Fibroblast of pulmonary artery (primary cell): ENCODE results near the gene ACER2.

Source experiments
- DNase-seq: peaks from one replicate; pipeline ENCODE4 v3.0.0-alpha.2; 2010; ENCODE audit warnings: low read depth
- H3K4me3 ChIP-seq: replicated peaks from 2 replicates; pipeline ENCODE4 v1.5.1; 2011; ENCODE audit warnings: low read depth, mild to moderate bottlenecking, control low read depth, low read length, moderate library complexity
- TF ChIP-seq, protein P1 (sequence below): IDR thresholded peaks from 2 replicates; pipeline ENCODE4 v1.5.1; 2011; ENCODE audit warnings: mild to moderate bottlenecking, control low read depth, low read length, inconsistent platforms; ENCODE audit errors: missing control alignments

ACER2 gene

DNA sequence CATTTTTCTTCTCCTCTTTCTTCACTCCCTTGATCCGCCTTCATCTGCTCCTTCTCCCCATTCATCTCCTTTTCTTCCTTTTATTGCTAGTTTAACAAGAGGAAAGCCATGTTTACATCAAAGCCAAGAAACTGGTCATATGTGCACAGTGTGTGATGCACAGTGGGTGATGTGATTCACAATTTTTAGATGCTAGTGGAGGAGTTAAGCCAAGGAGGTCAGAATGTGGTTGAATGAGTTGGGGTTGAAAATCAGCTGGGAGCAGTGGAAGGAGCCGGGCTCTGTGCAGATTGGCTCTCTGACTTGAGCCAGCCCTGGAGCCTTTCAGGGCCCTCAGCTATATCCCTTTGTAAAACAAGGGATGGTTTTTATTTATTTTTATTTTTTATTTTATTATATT is 7.3 kb downstream of the ACER2 start:
- TF ChIP-seq, protein P1, sequence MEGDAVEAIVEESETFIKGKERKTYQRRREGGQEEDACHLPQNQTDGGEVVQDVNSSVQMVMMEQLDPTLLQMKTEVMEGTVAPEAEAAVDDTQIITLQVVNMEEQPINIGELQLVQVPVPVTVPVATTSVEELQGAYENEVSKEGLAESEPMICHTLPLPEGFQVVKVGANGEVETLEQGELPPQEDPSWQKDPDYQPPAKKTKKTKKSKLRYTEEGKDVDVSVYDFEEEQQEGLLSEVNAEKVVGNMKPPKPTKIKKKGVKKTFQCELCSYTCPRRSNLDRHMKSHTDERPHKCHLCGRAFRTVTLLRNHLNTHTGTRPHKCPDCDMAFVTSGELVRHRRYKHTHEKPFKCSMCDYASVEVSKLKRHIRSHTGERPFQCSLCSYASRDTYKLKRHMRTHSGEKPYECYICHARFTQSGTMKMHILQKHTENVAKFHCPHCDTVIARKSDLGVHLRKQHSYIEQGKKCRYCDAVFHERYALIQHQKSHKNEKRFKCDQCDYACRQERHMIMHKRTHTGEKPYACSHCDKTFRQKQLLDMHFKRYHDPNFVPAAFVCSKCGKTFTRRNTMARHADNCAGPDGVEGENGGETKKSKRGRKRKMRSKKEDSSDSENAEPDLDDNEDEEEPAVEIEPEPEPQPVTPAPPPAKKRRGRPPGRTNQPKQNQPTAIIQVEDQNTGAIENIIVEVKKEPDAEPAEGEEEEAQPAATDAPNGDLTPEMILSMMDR, result no peak
- DNase-seq, result no peak
- H3K4me3 ChIP-seq, result no peak overlapping the region

DNA sequence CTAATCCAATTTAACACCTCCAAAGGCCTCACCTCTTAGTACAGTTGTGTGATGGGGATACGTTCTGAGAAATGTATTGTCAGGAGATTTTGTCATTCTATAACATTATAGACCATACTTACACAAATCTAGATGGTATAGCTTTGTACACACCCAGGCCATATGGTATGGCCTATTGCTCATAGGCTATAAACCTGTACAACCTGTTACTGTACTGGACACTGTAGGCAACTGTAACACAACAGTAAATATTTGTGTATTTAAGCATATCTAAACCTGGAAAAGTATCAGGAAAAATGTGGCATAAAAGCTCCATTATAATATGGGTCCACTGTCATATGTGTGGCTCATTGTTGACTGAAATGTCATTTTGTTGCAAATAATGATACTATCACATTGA is 12.1 kb downstream of the ACER2 start:
- TF ChIP-seq, protein P1, result no peak
- H3K4me3 ChIP-seq, result no peak overlapping the region
- no peak for DNase-seq

DNA sequence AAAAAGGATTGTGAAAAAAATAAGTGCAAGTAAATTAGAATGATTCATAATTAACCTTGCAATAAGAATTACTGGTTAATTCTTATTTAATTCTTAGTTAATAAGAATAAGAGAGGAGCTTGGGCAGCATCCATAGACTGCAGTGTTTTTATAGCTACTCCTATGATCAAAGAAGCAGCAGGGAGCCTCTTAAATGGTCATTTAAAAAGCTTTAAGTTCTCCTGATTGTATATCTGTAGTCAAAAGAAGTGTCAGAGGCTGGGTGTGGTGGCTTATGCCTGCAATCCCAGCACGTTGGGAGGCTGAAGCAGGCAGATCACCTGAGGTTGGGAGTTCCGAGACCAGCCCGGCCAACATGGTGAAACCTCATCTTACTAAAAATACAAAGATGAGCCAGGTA is 14.4 kb downstream of the ACER2 start:
- no peak for DNase-seq
- TF ChIP-seq, protein P1, result no peak
- no peak overlapping the region for H3K4me3 ChIP-seq

DNA sequence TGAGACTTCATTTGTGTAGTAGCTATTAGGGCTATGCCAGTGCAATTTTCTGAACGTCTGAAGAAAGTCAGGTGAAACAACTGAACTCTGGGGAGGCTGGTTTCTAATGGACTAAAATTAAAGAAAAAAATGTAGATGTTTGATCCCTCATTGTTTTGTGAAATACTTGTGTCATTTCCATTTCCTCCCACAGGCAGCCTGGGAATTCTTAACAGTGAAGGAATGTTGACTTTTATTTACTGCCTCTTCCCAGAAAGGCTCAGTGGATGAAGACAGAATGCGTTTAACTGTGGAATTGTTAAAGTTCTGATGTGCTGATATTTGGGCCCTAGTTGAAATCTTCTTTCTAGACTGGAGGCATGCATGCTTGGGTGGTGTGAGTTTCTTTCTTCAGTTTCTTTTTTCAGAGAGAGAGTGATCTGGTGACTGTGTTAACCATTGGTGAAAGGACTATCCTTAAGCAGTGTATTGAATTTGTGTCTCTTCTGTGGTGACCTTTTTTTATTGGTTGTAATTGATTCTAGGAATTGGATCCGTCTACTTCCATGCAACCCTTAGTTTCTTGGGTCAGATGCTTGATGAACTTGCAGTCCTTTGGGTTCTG is 15.5 kb downstream of the ACER2 start:
- DNase-seq, result peak; percentile 77
- no peak overlapping the region for H3K4me3 ChIP-seq
- TF ChIP-seq, protein P1, result no peak

DNA sequence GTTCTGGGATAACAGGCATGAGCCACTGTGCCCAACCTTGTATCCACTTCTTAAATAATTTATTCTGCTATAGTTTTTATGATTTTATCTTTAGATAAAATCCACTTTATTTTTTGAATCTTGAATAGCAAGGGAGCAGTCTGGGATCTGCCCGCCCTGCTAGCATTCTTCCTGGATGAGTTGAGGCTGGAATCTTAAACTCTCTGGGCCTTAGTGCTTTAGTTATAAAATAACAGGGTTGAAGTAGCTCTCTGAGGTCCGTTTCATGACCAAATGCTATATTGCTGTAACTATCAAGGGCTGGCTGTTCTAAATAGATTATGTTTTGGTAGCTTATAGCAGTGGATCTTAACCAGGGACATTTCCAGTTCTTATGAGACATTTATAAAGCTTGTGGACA is 20.8 kb downstream of the ACER2 start:
- no peak for DNase-seq
- no peak overlapping the region for H3K4me3 ChIP-seq
- TF ChIP-seq, protein P1, result no peak

DNA sequence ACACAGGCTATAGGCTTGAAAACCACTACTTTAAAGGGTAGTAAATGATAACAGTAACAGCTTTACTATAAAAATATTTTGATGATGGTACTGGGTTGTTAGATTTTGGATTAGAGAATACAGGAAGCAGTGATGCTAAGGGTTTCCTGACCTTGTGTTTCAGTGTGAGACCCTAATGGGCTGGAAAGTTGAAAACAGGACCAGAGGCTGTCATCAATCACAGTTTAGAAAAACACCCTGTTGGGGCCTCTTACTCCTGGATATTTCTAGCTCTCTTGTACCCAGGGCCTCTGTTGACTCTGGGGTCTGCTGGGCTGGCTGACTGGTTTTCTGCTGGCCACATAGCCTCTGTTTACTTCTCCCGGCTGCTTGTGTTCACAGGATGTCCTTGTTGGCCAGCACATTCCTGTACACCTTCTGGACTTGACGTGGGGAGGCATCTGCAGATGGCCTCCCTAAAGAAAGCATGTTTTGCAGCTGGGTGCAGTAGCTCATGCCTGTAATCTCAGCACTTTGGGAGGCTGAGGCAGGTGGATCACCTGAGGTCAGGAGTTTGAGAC is 21.5 kb downstream of the ACER2 start:
- DNase-seq, result no peak
- no peak overlapping the region for H3K4me3 ChIP-seq
- TF ChIP-seq, protein P1, result no peak

DNA sequence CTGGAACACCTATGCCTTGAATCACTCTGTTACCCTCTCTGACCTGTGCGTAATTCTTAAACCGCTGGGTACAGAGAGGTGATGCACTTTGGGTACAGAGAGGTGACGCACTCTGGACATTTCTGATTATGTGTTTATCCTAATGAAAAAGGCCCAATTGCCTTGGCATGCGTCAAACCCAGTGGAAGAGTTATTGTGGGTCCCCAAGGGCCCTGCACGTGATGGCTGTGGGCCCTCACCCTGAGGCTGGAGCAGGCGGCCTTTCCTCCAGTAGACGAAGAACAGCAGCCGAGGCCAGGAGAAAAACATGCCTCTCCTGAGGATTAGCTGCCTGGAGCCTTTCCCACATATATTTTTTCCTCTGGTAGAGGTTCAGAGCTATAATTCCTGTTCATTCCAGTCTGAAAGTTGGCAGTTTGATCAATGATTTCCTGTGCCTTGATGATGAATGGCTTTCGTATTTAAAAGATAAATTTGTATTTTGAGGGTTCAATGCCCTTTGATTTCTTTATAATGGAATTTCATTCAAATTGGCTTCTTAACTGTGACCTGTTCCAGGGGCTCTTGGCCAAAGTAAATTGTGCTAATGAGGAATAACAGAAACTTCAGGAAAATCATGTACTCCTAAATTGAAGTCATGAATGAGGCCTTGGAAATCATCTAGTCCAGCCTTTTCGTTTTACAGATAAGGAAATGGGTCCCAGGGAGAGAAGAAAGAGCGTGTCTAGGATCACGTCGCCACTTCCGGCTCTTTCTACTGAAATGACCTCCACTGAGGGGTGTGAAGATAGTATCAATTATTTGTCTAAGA is 22.8 kb downstream of the ACER2 start:
- no peak overlapping the region for H3K4me3 ChIP-seq
- DNase-seq, result peak; percentile 39
- TF ChIP-seq, protein P1, result no peak
